IPS-NIHi7 (cell line): ENCODE results near the gene TIMP2.
"Not testable (repeated sequence)": the region's sequence is repeated elsewhere in the genome, so short reads cannot be mapped to it uniquely, and the experiment has no call there.

Experiments used
- DNase-seq: peaks from one replicate; pipeline ENCODE4 v3.0.0; 2012; ENCODE audit warnings: mixed read lengths; ENCODE audit errors: extremely low spot score

The TIMP2 gene

DNA sequence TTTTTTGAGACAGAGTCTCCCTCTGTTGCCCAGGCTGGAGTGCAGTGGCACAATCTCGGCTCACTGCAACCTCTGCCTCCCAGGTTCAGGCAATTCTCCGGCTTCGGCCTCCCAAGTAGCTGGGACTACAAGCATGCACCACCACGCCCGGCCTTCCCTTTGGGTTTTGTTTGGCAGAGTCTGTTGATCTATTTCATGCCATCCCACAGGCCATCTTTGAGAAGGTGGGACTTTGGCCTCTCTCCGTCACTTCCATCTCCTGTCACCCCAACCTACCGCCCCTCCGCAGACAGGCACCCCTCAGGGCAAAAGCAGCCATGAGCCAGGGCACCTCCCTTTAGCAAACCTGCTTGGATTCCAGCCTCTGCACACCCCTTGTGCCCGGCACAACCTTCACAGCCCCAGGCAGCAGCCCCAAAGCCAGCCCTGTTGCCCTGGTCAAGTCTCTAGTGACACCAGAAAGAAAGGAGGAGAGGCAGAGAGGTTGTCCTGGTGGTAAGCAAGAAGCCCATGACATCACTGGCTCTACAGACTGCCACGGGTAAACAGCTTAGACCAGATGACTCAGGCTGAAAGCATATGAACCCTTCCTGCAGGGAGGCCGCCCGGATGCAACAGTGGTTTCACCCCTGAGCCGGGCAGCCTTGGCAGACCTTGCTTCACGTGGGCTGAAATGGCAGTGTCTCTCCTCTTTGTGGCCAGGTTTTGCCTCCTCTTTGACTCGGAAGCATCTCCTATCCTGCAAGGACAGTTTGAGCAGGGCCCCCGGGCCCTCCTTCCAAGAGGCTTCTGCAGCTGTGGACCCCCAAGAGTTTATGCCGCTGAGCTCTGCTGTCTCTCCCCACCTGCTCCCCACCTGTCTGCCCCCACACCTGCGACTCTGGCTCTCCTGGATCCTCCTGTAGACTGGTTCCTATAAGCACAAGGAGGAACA is 8.1 kb upstream of the TIMP2 start:
- no peak for DNase-seq

DNA sequence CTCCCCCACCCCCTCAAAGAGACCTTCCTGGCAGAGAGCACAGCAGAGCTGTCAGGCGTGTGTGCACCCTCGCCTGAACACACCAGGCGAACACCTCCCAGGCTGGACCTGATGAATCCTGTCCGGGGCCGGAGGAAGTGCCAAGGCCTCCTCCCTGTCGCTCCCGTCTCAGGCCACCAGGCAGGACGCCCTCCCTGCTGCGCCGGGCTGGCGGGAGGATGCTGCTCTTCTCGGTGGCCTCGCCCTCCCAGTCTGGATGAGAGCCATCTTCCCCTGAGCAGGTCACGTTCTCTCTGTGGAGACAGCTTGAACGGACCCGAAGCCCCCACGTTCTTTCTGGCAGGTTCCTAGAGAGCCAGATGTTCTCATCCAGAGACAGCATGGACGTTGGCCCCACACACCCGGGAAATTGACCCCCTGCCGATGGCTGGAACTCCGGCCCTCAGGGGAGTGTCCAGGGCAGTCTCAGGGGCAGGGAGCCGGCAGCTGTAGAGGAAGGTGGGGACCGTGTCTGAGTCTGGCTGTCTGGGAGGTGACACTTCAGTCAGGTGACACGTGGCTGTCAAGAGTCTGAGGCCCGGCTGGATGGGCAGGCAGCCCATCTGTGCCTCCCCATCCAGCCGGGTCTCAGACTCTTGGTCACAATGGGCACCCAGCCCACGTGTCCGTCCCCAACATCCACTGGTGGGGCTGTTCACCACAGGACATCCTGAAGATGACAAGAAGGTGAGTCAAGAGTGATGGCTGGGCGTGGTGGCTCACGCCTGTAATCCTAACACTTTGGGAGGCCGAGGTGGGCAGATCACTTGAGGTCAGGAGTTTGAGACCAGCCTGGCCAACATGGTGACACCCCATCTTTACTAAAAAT is 5.0 kb upstream of the TIMP2 start:
- DNase-seq: no peak

DNA sequence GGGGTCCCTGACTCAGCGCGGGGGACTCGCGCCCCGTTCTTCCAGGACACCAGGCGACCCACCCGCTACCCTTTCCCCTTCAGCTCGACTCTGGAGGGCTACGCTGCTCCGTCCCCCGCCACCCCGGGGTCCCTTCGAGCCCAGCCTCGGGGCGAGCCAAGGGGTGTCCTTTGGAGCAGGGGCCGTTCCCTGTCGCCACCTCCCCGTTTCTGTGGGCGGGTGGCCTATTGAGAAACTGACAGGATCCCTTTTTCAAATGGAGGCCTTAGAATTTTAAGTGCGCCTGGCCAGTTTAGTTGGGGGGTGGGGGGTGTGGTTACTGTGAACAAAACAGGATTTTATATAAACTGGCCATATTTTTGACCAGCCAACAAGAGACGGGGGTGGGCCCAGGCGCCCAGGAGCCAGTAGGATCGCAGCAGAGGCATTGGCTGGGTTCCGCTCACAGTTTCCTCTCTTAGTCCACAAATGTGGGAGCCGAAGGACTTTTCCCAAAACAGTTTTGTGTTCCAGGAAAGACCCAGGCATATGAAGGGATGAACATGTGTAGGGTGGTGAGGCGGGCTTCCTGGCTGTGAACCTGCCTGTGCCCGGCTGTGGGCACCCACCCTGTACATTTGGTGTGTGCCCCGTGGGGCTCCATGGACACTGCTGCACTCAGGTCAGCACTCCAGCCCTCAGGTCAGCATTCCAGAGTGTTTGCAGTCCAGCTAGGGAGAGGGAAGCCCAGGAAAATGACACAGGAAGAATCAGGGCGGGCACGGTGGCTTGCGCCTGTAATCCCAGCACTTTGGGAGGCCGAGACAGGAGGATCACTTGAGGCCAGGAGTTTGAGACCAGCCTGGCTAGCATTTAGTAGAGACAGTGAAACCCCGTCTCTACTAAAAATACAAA is 722 bp upstream of the TIMP2 start:
- DNase-seq: peak; percentile 29

DNA sequence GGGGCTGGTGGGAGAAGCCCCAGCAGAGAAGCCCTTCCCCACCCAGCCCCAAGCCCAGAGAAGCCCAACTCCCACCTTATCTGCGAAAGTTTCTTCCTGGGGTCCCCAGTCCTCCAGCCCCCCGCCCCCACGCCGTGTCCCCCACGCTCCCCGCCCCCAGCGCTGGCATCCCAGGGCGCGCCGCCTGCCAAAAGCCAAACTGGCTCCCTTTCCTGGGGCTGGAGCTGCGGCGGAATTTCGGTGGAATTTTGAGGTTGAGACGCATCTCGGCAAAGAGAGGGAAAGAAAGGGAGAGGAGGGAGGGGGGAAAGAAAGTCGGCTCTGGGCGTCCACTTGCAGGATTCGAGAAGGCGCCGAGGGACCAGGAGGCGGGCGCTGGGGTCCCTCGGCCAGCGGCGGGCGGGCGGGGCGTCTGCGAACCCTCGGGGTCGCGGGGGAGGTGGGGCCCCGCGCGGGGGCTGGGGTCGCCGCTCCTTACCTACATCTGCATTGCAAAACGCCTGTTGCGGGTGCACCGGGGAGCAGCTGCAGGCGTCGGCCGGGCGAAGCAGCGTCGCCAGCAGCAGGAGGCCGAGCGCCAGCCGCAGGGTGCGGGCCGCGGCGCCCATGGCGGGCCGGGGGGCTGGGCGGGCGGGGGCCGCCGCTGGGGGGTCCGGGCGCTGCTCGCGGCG is 571 bp downstream of the TIMP2 start:
- peak; percentile 58 for DNase-seq

DNA sequence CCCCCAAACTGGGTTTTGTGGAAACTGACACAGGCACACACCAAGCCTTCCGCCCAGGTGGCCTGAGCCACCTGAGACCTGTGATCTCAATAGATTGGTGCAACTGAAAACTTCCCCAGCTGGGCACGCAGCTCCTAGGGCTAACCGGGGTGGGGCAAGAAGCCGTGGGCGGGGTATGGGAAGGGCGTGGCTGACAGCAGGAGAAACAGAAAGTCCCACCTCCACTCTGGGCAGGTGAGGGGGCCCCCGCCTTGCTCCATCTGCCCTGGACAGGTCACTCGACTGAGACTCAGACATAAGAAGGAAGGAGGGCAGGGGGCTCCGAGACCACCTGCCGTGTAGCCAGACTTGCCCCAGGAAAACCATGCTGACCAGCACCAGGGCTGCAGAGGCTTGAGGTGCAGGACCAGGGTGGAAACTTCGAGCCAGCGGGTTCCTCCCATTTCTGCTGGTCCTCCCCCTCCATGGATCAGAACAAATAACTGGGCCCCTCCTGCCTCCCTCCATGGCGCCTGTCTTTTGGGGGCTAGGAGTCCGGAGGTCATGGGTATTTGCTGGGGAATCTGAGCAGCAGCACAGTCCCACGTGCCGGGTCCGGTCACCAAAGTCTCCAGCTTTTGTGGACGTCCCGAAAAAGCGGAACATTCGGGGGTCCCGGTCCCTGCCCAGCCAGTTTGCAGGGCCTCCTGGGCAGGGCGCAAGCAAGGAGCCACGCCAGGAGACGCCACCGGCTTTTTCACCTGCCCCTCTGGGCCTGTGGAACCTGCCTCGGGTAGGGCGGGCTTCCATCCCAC is 1.3 kb downstream of the TIMP2 start:
- DNase-seq: peak; percentile 83

DNA sequence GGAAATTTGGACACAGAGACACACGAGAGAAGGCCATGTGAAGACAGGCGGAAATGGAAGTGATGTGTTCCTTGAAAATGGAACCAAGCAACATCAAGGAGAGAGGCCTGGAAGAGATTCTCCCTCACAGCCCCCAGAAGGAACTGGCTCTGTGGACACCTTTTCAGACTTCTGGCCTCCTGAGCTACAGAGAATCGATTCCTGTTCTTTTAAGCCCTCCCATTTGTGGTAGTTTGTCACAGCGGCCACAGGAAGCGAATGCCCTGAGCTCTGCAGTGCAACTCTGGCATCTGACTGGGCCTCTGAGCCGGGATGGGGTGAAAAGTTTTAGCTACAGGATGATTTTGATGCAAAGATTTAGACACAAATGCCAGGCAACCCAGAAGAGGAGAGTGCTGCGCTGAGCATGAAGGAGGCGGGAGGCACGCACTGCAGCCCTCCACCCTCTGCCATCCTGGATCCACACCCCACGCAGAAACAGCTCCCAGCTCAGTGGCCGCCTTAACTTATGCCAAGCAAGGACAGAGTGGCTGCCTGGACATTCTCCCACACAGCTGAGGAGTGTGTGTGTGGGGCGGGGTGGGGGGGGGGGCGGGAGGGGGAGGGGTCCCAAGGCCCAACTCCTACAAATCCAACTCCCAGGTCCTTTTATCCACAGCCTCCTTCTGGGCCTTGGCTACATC is 2.2 kb downstream of the TIMP2 start:
- no peak for DNase-seq

DNA sequence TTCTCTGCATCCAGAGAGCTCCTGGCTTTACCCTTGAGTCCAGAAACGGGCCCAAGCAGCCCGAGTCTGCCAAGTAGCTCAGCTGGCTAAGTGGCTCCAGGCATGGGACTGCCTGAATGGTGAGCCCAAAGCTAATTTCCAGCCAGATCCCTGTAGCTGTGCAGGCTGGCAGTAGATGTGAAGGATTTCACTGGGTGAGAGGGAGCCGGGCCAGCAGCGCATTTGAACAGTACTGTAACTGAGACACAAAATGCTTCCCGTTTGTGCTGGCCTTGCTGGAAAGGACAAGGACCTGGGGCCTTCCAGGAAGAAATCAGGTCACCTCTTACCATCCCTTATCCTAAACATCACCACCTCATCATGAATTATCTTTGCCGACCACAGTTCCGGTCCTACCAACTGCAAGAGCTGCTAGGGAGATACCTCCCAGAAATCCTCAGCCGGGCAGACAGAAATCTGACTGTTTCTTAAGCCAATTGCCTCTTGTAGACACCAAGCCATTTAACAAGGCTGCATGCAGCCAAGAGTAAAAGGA is 3.7 kb downstream of the TIMP2 start:
- no peak for DNase-seq

DNA sequence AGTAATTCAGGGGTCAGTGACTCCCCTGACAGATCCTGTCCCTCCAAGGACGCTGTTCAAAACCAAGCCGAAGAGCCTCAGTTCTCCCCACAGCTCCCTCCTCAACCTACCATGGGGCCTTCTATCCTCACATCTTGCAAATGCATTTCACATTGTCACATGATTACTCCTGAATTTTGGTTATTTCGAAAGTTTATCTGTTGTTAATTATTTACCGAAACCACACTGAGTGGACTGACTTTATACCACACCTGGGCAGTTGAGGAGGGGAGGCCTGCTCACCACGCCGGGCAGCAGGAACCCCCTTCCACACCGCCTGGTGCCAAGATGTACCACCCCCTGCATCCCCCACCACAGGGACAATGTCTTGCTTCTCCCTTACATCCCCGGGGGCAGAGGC is 4.7 kb downstream of the TIMP2 start:
- DNase-seq: no peak

DNA sequence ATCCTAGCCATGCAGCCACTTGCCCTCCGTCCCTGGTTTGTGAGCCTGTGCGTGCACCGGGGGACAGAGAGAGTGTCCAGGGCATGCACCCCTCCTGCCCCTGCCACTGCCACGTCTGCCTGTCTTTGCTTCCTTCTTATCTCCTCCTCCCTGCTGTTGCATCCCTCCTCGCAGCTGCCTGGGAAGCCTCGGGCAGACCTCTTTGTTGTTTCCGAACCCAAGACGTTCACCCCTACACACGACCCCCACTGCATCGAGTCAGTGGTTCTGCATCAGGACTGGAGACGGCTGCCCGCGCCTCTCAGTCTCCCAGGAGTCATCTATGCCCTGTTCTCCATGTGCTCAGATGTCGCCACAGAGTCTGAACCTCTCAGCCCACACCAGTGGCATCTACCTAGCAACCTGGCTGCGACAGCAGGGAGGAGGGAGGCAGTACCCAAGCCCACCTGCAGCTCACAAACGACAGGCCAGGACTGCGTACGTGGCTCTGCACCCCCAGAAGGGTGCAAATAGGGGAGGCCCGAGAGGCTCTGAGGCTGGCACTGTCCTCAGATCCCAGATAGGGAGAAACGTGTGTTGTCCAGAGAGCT is 5.2 kb downstream of the TIMP2 start:
- DNase-seq: no peak

DNA sequence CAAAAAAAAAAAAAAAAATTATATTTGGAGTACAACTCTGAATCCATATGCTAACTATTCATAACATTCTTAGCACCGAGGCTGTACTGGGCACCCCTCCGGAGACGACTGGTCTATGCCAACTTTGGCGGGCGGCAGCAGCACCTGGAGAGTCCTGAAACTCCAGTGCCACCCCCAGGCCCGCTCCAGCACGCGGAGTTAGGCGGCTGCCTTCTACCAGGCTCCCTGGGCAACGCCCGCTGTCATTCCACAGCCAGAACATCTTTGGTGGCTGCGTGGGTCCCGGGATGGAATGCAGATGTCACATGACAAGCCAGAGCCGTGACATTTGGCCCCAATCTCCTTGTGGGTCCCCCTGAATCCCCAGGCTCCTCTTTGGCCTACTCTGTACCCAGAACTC is 6.2 kb downstream of the TIMP2 start:
- no peak for DNase-seq

DNA sequence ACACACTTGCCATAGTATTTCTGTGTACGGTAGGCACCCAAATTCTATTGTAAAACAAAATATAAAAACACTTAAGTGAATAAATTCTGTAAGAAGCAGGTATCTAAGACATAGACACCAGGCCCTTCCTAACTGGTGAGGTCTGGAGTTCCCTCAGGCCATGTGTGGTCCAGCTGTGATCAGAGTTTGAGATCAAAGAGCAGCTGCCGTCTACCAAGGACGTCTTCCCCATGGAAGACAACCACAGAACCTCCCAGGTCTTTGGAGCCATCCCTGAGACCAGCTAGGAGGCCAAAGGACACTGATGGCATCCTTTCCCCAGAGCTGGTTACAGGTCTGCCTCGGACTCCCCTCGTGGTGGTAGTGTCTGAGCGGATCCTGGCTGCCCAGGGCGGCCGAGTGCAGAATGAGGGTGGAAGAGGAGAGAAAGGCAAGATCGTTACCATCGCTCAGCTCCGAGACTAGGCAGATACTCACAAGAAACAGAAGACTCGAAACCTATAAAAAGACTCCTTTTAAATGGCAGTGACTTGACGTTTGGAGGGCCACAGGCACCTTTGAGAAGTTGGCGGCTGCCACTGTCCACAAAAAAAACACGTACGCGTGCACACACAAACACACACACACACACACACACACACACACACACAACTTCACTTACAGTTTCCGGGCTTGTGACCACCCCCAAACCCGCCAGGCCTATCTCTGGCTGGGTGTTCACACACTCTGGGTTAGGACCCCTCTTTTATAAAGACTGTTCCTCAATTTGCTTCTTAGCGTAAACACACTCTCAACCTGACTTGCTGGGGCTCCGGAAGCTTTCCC is 7.5 kb downstream of the TIMP2 start:
- DNase-seq: no peak

DNA sequence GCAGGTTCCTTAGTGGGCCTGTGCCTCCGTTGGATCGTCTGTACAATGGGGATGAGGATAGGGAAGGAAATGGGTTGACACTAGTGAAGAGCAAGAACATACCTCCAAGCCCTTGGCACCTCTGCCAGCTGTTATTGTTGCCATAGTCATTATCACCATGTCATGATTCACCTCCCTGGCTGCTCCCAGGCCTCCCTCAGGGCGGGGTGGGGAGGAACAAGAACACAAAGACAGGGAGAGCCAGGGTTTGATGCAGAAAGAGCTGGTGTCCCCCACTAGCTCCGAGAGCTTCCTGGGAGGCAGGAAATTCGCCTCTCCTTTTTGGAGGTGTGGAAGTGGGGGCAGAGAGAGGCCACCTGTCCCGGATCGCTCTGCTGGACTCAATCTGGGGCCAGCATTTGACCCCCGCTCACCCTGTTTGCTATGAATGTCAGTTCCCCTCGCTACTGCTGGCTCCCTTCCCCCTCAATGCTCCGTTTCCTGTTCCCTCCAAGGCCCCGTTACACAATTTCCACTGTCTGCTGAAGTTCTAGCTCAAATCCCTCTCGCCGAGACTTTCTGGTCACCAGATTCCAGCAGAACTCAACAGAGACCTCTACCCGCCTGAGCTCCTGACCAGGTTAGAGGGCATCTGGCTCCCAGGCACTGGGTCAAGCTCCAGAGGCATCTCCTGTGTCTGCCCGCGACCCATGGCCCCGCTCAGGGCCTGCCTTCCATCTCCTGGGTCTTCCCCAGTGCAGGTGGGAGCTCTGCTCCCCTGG is 9.1 kb downstream of the TIMP2 start:
- no peak for DNase-seq

DNA sequence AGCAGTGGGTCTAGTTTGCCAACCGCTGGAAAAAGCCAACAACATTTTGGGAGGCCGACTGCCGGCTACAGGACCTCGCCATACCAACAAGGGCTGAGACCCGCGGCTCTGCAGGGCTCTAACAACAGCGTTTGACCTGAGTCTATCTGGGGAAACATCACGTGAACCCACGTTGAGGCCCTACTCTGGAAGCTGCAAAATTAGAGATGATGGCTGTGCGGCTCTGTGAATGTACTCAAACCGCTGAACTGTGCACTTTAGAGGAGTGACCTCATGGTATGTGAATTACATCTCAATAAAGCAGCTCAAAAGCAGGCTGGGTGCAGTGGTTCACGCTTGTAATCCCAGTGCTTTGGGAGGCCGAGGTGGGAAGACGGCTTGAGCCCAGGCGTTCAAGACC is 12.1 kb downstream of the TIMP2 start:
- DNase-seq: no peak

DNA sequence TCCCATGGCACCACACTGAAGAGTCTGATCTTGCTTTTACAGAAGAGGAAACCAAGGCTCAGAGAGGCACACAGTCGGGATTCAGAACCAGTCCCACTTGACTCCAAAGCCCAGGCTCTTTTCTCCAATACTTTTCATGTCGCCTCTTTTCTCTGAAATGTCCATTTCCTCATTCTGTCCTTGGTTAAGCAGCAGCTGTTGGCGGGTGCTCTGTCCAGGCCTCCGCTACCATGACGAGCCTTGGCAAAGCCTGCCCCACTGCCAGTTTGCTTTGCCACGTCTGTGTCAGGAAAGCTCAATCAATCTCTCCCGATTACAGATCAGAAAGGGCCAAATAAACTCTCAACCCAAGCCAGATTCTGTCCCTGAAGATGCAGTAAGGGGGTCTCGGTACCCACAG is 13.1 kb downstream of the TIMP2 start:
- DNase-seq: no peak

DNA sequence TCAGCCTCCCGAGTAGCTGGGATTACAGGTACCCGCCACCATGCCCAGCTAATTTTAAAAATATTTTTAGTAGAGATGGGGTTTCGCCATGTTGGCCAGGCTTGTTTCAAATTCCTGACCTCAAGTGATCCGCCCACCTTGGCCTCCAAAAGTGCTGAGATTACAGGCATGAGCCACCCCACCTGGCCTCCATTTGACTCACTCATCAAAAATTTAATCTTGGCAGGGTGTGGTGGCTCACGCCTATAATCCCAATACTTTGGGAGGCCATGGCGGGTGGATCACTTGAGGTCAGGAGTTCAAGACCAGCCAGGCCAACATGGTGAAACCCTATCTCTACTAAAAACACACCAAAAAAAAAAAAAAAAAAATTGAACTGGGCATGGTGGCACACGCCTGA is 13.6 kb downstream of the TIMP2 start:
- not testable (repeated sequence) for DNase-seq

DNA sequence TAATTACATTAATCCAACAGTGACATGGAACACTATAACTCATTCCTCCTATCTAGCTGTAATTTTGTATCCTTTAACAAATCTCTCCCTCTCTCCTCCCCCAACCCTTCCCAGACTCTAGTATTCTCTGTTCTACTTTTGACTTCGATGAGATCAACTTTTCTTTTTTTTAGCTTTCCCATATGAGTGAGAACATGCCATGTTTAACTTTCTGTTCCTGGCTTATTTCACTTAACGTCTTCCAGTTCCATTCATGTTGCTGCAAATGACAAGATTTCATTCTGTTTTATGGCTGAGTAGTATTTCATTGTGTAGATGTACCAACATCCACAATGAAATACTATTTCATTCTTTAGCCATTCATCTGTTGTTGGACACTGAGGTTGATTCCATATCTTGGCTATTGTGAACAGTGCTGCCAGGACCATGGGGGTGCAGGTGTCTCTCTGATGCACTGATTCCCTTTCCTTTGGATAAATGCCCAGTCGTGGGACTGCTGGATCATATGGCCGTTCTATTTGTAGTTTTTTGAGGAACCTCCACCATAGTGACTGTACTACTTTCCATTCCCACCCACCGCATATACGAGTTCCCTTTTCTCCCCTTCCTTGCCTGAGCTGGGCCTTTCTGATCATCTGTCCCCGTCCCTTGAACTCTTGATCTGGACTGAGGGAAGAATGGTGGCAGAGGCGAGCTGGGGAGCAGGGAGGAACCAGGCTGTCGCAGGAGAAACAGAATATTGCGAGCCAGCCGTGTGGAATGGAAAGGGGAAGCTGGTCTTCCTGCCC is 14.5 kb downstream of the TIMP2 start:
- no peak for DNase-seq

DNA sequence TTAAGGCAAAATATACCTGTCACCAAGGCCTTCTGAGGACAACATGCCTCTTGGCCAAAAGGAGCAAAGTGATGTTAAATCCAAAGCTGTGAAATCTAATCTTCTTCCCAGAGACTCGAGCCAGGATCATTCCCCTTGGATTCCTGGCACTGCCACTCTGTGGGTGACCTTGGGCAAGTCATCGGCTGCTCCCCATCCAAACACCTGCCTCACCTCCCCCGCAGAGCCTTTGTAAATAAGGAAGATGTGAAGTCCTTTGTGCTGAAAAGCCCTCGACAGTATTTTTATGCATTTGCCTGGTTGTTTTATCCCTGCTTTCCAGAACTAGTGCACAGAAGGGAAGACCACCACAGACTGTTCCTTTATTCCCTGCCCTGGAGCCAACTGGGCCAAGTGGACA is 16.8 kb downstream of the TIMP2 start:
- no peak for DNase-seq
